HG03103 (cell line): ENCODE data around the gene VPS72.
"Not testable (repeated sequence)": the region's sequence is repeated elsewhere in the genome, so short reads cannot be mapped to it uniquely, and the experiment has no call there.

Experiments
- ATAC-seq: cut with Tn5 transposase; IDR thresholded peaks from one replicate; pipeline ENCODE4 v1.9.1; 2021; ENCODE audit warnings: low read depth; ENCODE audit not compliant: unreplicated experiment

Gene VPS72

GRCh38 chr1:151188667-151189066, 1.3 kb downstream of the VPS72 start:
- not testable (repeated sequence) for ATAC-seq

GRCh38 chr1:151187205-151187604, 2.8 kb downstream of the VPS72 start:
- ATAC-seq: no peak

- ATAC-seq: no peak
These were observed 5.8 kb downstream of the VPS72 start for GRCh38 chr1:151184211-151184610.

- ATAC-seq: no peak
These were observed 13.4 kb downstream of the VPS72 start for GRCh38 chr1:151176514-151177045.

GRCh38 chr1:151175863-151176262, 14.1 kb downstream of the VPS72 start, which contains the start of gene TMOD4:
Gene TMOD4 (minus strand): TSS chr1:151175981. CDS start chr1:151174875, 1,106 bp downstream.
- no peak for ATAC-seq

- ATAC-seq: no peak
These were observed 14.8 kb downstream of the VPS72 start for GRCh38 chr1:151175041-151175741.

- ATAC-seq: no peak
These were observed 18.8 kb downstream of the VPS72 start for GRCh38 chr1:151171190-151171589.

GRCh38 chr1:151167116-151167515, 22.9 kb downstream of the VPS72 start:
- ATAC-seq: no peak

GRCh38 chr1:151166505-151166956, 23.5 kb downstream of the VPS72 start:
- no peak for ATAC-seq

- peak; percentile 82 for ATAC-seq
These were observed 24.1 kb downstream of the VPS72 start, which contains the start of the genes LYSMD1 and SCNM1 for GRCh38 chr1:151165738-151166504. Gene LYSMD1 (minus strand): TSS chr1:151165902. CDS start chr1:151165258, 644 bp downstream. Gene SCNM1 (plus strand): TSS chr1:151166144. CDS start chr1:151166153, 9 bp downstream.

- ATAC-seq: no peak
These were observed 24.7 kb downstream of the VPS72 start for GRCh38 chr1:151165281-151165737.

GRCh38 chr1:151164732-151165280, 25.2 kb downstream of the VPS72 start:
- no peak for ATAC-seq

GRCh38 chr1:151159373-151159772, 30.6 kb downstream of the VPS72 start:
- ATAC-seq: no peak

GRCh38 chr1:151158751-151159251, 31.2 kb downstream of the VPS72 start:
- no peak for ATAC-seq

GRCh38 chr1:151158326-151158725, 31.7 kb downstream of the VPS72 start:
- no peak for ATAC-seq

- ATAC-seq: no peak
These were observed 32.9 kb downstream of the VPS72 start for GRCh38 chr1:151157067-151157531.

- ATAC-seq: no peak
These were observed 33.5 kb downstream of the VPS72 start, which contains the start of gene TNFAIP8L2 for GRCh38 chr1:151156515-151156819. Gene TNFAIP8L2 (plus strand): TSS chr1:151156649. CDS start chr1:151158698, 2,049 bp downstream.

- no peak for ATAC-seq
These were observed 42.3 kb downstream of the VPS72 start for GRCh38 chr1:151147665-151148064.

GRCh38 chr1:151147132-151147503, 42.9 kb downstream of the VPS72 start:
- ATAC-seq: no peak

GRCh38 chr1:151146412-151147131, 43.4 kb downstream of the VPS72 start, which contains the start of gene SEMA6C:
Gene SEMA6C (minus strand): TSS chr1:151146631. CDS start chr1:151142621, 4,010 bp downstream.
- peak; percentile 91 for ATAC-seq
